Common myeloid progenitor, CD34-positive (primary cell): Measurements from ENCODE around the gene ZSCAN21.

Experiments
- CTCF ChIA-PET: fragments of 350-600 bp; sonication (Branson Sonifier 250); formaldehyde crosslinking; loops from one replicate; lab custom pipeline; 2021; ENCODE audit warnings: antibody characterized with exemption; lab: Charles Lee
- POLR2A ChIA-PET: fragments of 350-600 bp; sonication (Branson Sonifier 250); formaldehyde crosslinking; loops from one replicate; lab custom pipeline; 2021; ENCODE audit warnings: antibody characterized with exemption; lab: Charles Lee
- DNase-seq, 3 donors: peaks; one replicate each; pipeline versions ENCODE4 v3.0.0 to v3.0.0-alpha.2; 2013
- H3K27ac ChIP-seq, 2 experiments: 1 replicate in 1 of 2; 2 replicates in 1 of 2; pipeline ENCODE4 v1.7.0; 2013; ENCODE audit warnings: inconsistent platforms in 2 of 2, low read length in 2 of 2, mild to moderate bottlenecking in 2 of 2, low read depth in 1 of 2, moderate library complexity in 1 of 2; ENCODE audit not compliant: severe bottlenecking in 2 of 2, insufficient read depth in 1 of 2, poor library complexity in 1 of 2
- H3K27me3 ChIP-seq, 5 experiments: replicated peaks in 2 of 5; 1 replicate in 3 of 5; 2 replicates in 2 of 5; pipeline versions ENCODE4 v1.6.1 to v1.7.0; 2013; ENCODE audit warnings: low read length in 4 of 5, mild to moderate bottlenecking in 2 of 5, moderate library complexity in 2 of 5, inconsistent platforms in 1 of 5; ENCODE audit not compliant: insufficient read depth in 5 of 5, control insufficient read depth in 4 of 5
- H3K36me3 ChIP-seq, 4 experiments: 1 replicate in 2 of 4; 2 replicates in 2 of 4; pipeline versions ENCODE4 v1.6.1 to v1.7.0; 2013; ENCODE audit warnings: low read length in 3 of 4, control low read depth in 1 of 4, mild to moderate bottlenecking in 1 of 4; ENCODE audit not compliant: control insufficient read depth in 4 of 4, insufficient read depth in 4 of 4
- H3K4me1 ChIP-seq, 4 experiments: 1 replicate in 3 of 4; 2 replicates in 1 of 4; pipeline versions ENCODE4 v1.6.1 to v1.7.1; 2013; ENCODE audit warnings: low read length in 3 of 4, mild to moderate bottlenecking in 3 of 4, control low read depth in 1 of 4, inconsistent platforms in 1 of 4, moderate library complexity in 1 of 4; ENCODE audit not compliant: control insufficient read depth in 4 of 4, insufficient read depth in 4 of 4; ENCODE audit errors: control extremely low read depth in 1 of 4
- H3K4me3 ChIP-seq, 7 experiments: 1 replicate in 4 of 7; 2 replicates in 3 of 7; pipeline versions ENCODE4 v1.5.1 to v1.7.0; 2013; ENCODE audit warnings: mild to moderate bottlenecking in 7 of 7, low read length in 6 of 7, moderate library complexity in 6 of 7, inconsistent platforms in 2 of 7, low read depth in 2 of 7, control low read depth in 1 of 7; ENCODE audit not compliant: insufficient read depth in 4 of 7, control insufficient read depth in 1 of 7; ENCODE audit errors: extremely low read depth in 1 of 7
- H3K9me3 ChIP-seq, 5 experiments: 1 replicate in 4 of 5; 2 replicates in 1 of 5; pipeline versions ENCODE4 v1.6.1 to v1.7.1; 2013; ENCODE audit warnings: low read length in 4 of 5, mild to moderate bottlenecking in 2 of 5, inconsistent platforms in 1 of 5, low read depth in 1 of 5, moderate library complexity in 1 of 5; ENCODE audit not compliant: control insufficient read depth in 4 of 5, insufficient read depth in 2 of 5; ENCODE audit errors: control extremely low read depth in 1 of 5
- WGBS: methylation state at CpG from one replicate; pipeline ENCODE4 v1.1.5; 2013; ENCODE audit not compliant: insufficient coverage; 5-methylcytosine and 5-hydroxymethylcytosine counted together

Gene ZSCAN21

DNA sequence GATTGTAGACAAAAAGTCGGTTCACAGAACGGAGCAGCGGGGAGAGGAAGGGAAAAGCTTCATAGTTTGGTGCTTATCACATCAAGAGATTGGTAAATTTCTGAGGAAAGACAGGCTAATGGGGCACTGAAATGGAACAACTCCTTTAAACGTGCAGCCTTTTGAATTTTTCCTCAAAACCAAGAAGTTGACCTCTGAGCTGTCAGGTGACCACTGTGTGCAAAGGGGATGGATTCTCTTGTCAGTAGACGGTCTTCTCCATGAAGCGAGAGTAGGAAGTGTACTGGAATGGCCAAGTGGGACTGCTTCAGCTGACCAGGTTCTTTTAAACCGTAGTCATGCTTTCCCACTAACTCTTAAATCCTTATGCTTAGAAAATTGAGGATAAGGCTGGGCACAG, 11.2 kb upstream of the ZSCAN21 start:
- DNase-seq: no peak
- Histone ChIP-seq H3K4me3 (no peak overlapping the region), H3K9me3 (no peaks in the 10 kb centered on the region), H3K36me3 (peaks cover 28 to 42% (median 39%) of the 10 kb centered on the region in 4 experiments), H3K4me1 (peaks cover 15 to 33% (median 21%) of the 10 kb centered on the region in 4 experiments), H3K27me3 (no peaks in the 10 kb centered on the region), H3K27ac (no peak overlapping the region)
- CTCF ChIA-PET: interaction anchor here (0.8 to 2.5 kb wide), 8 partner anchors 8 to 33 kb away, joined by 3 to 10 read pairs (median 4); no protein-coding TSS in a partner anchor
- WGBS: 97% methylated on average over 6 of the region's 7 CpGs
- POLR2A ChIA-PET: interaction anchor here (0.6 kb wide), 1 partner anchor 25 kb away, joined by 6 read pairs; no protein-coding TSS in a partner anchor

DNA sequence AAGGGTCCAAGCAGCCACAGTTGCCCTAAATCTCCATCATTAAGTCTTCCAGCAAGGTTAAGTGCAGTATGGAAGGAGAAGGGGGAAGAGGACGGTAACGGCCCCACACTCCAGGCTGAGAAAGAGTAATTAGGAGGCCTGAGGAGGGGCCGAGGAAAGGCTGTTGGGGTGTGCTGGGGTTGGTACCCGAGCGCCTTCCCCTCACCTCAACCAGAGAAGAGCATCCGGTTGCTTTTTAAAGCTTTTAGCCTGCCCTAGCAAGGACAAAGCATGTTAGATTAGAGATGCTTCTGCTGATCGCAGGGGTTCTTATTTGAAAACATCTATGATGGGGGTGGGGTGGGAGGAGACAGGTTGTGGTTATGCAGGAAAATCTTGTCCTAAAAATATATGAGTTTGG, 9.0 kb upstream of the ZSCAN21 start:
- WGBS: 7% methylated on average over 3 of the region's 7 CpGs
- Histone ChIP-seq H3K36me3 (peaks cover 13 to 19% (median 17%) of the 10 kb centered on the region in 4 experiments), H3K4me1 (peaks cover 15 to 46% (median 27%) of the 10 kb centered on the region in 4 experiments), H3K9me3 (no peaks in the 10 kb centered on the region), H3K4me3 (peak overlapping the region in 3 of 7 experiments; percentile 32 to 70 (median 45)), H3K27me3 (no peaks in the 10 kb centered on the region), H3K27ac (peak overlapping the region; percentile 85 to 90)
- CTCF ChIA-PET: interaction anchor here (0.7 to 2.1 kb wide), 5 partner anchors 9 to 24 kb away, joined by 3 to 8 read pairs (median 5); no protein-coding TSS in a partner anchor
- POLR2A ChIA-PET: interaction anchor here (0.7 kb wide), 1 partner anchor 19 kb away, joined by 3 read pairs; no protein-coding TSS in a partner anchor
- peak in 1 of 3 donors; percentile 27 for DNase-seq

DNA sequence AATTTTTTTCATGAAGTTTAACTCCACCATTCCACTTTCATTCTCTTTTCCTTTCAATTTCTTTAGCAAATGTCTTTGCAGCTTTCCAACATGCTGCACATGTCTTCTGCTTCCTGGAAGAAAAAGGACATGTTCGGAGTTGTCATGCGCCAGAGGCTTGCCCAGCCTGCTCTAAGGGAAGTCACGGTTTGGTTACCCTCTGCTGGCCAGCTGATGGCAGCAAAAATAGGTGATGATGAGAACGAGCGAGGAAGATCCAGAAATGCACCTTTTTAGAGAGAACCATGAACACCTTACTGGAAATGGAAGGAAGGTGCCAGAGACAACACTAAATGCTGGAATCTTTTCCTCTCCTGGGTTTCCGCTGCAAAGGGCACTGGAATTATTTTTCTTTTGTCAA, 4.9 kb upstream of the ZSCAN21 start:
- Histone ChIP-seq H3K4me3 (peak overlapping the region in 1 of 7 experiments; percentile 45), H3K4me1 (peaks cover 15 to 47% (median 30%) of the 10 kb centered on the region in 4 experiments), H3K36me3 (no peaks in the 10 kb centered on the region), H3K27ac (no peak overlapping the region), H3K9me3 (no peaks in the 10 kb centered on the region), H3K27me3 (no peaks in the 10 kb centered on the region)
- ChIA-PET CTCF (interaction anchor here (0.8 to 5.5 kb wide), 10 partner anchors 9 to 130 kb away, joined by 3 to 44 read pairs (median 4); partner anchors contain the start of gene ZKSCAN1), POLR2A (interaction anchor here (0.9 kb wide), 1 partner anchor 30 kb away, joined by 3 read pairs; the partner anchor contains the start of gene ZKSCAN1)
- WGBS: 17% methylated on average over 6 of the region's 6 CpGs
- peak; percentile 75 to 82 (median 77) for DNase-seq

DNA sequence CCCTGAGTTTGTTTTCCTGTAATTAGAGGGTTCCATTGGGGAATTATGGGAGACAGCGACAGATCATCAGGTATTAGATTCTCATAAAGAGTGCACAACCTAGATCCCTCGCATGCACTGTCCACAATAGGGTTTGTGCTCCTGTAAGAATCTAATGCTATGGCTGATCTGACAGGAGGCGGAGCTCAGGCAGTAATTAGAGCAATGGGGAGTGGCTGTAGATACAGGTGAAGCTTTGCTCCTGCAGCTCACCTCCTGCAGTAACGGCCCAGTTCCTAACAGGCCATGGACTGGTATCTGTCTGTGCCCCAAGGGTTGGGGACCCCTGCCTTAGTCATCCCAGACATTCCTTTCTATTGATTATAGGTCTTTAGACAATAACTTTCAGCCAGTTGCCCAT, 894 bp upstream of the ZSCAN21 start:
- Histone ChIP-seq H3K27me3 (no peaks in the 10 kb centered on the region), H3K9me3 (no peaks in the 10 kb centered on the region), H3K4me3 (no peak overlapping the region), H3K36me3 (peaks cover 0 to 4% (median under 1%) of the 10 kb centered on the region in 4 experiments), H3K27ac (no peak overlapping the region), H3K4me1 (peaks cover 0 to 29% (median 19%) of the 10 kb centered on the region in 4 experiments)
- ChIA-PET CTCF (interaction anchor here (1.3 to 17.5 kb wide), 4 partner anchors 16 to 56 kb away, joined by 3 to 258 read pairs (median 4); partner anchors contain the start of gene ZNF3), POLR2A (no interaction called here)
- 95% methylated on average over 4 of the region's 4 CpGs for WGBS
- DNase-seq: no peak

DNA sequence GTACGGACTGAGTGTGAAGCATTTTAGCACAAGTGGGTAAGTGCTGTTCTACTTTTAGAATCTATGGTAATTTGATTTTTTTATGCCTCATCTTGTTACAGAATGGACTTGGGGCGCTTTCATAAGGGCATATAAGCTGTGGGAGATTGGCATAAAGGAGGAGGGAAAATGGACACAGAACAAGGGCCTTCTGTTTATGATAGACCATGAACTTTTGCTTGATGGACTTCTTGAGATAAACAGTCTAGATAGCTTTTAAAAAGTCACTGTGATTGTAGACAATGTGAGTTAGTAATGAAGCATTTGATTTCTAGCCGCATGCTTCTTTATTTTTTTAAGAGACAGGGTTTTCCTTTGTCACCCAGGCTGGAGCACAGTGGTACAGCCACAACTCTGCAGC, 2.0 kb downstream of the ZSCAN21 start:
- WGBS: 88% methylated on average over 1 of the region's 3 CpGs
- no peak overlapping the region for H3K27ac ChIP-seq
- no peaks in the 10 kb centered on the region for H3K9me3 ChIP-seq
- H3K4me1 ChIP-seq: peaks cover 0 to 16% (median 13%) of the 10 kb centered on the region in 4 experiments
- peaks cover 0 to 8% (median 1%) of the 10 kb centered on the region in 4 experiments for H3K36me3 ChIP-seq
- no peaks in the 10 kb centered on the region for H3K27me3 ChIP-seq
- ChIA-PET POLR2A (interaction anchor here (0.6 kb wide), 1 partner anchor 58 kb away, joined by 3 read pairs; no protein-coding TSS in a partner anchor), CTCF (interaction anchor here (0.8 to 17.5 kb wide), 21 partner anchors 9 to 137 kb away, joined by 3 to 258 read pairs (median 5); partner anchors contain the start of genes GJC3 and TRIM4)
- no peak for DNase-seq
- H3K4me3 ChIP-seq: no peak overlapping the region

DNA sequence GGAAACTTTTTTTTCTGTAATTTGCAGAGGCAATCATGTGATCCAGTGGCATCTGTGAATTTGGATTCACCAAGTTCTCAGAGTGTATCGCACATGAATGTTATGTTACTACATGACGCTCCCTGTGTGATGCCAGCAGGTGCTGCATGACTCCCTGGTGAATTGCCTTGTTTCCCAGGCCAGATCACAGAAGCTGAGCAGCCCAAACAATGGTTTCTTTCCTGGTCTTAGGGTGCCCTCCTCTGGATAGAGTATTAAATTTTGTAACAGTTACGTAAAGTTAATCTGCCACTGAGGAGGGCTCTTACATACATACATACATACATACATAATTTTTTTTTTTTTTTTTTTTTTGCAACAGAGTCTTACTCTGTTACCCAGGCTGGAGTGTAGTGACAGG, 3.6 kb downstream of the ZSCAN21 start:
- peak; percentile 85 to 92 (median 91) for DNase-seq
- H3K4me1 ChIP-seq: peaks cover 0 to 16% (median 13%) of the 10 kb centered on the region in 4 experiments
- 67% methylated on average over 2 of the region's 3 CpGs for WGBS
- peaks cover 6 to 17% (median 16%) of the 10 kb centered on the region in 4 experiments for H3K36me3 ChIP-seq
- POLR2A ChIA-PET: interaction anchor here (0.6 to 1.2 kb wide), 4 partner anchors 22 to 59 kb away, joined by 3 to 8 read pairs (median 4); no protein-coding TSS in a partner anchor
- CTCF ChIA-PET: interaction anchor here (0.6 to 17.5 kb wide), 20 partner anchors 8 to 498 kb away, joined by 3 to 258 read pairs (median 6); partner anchors contain the start of gene GJC3
- H3K9me3 ChIP-seq: no peaks in the 10 kb centered on the region
- H3K4me3 ChIP-seq: no peak overlapping the region
- H3K27ac ChIP-seq: no peak overlapping the region
- H3K27me3 ChIP-seq: no peaks in the 10 kb centered on the region

DNA sequence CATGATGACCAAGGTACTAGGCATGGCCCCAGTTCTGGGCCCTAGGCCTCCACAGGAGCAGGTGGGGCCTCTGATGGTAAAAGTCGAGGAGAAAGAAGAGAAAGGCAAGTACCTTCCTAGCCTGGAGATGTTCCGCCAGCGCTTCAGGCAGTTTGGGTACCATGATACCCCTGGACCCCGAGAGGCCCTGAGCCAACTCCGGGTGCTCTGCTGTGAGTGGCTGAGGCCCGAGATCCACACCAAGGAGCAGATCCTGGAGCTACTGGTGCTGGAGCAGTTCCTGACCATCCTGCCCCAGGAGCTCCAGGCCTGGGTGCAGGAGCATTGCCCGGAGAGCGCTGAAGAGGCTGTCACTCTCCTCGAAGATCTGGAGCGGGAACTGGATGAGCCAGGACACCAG, 7.4 kb downstream of the ZSCAN21 start:
- 100% methylated on average over 10 of the region's 10 CpGs for WGBS
- Histone ChIP-seq H3K27ac (no peak overlapping the region), H3K4me3 (no peak overlapping the region), H3K27me3 (no peaks in the 10 kb centered on the region), H3K36me3 (peaks cover 14 to 44% (median 29%) of the 10 kb centered on the region in 4 experiments), H3K4me1 (no peaks in the 10 kb centered on the region), H3K9me3 (no peaks in the 10 kb centered on the region)
- CTCF ChIA-PET: interaction anchor here (1.0 to 17.5 kb wide), 2 partner anchors 55 to 64 kb away, joined by 4 to 258 read pairs; no protein-coding TSS in a partner anchor
- no peak for DNase-seq
- POLR2A ChIA-PET: no interaction called here
